H1 (cell line): ENCODE measurements around the gene ZBTB8B.
"Not testable (repeated sequence)": the region's sequence is repeated elsewhere in the genome, so short reads cannot be mapped to it uniquely, and the experiment has no call there.

Experiments
- CEBPB ChIP-seq: IDR thresholded peaks from 2 replicates; pipeline ENCODE4 v1.6.1; 2012; ENCODE audit warnings: low read depth, low read length
- CHD2 ChIP-seq: IDR thresholded peaks from 2 replicates; pipeline ENCODE4 v1.6.1; 2012; ENCODE audit warnings: low read length, improper control_type of control experiment
- CTCF ChIP-seq, 3 experiments: IDR thresholded peaks; 1 replicate in 2 of 3; 2 replicates in 1 of 3; pipeline versions ENCODE4 v1.5.1 to v1.6.1; 2011; ENCODE audit warnings: low read length in 3 of 3, mild to moderate bottlenecking in 3 of 3, inconsistent platforms in 2 of 3, low read depth in 1 of 3, moderate library complexity in 1 of 3; ENCODE audit not compliant: insufficient read depth in 1 of 3; ENCODE audit errors: control extremely low read depth in 1 of 3
- EGR1 ChIP-seq: IDR thresholded peaks from 2 replicates; pipeline ENCODE4 v1.6.1; 2011; ENCODE audit warnings: low read depth, low read length, borderline replicate concordance
- EZH2 ChIP-seq: fragments of 200-600 bp; sonication (generic); IDR thresholded peaks from 2 replicates; pipeline ENCODE4 v1.7.1; 2012; ENCODE audit warnings: low read depth, mild to moderate bottlenecking, moderate library complexity, low read length, inconsistent platforms; ENCODE audit not compliant: severe bottlenecking
- POLR2A ChIP-seq, 2 experiments: IDR thresholded peaks; 1 replicate in 1 of 2; 2 replicates in 1 of 2; pipeline ENCODE4 v1.6.1; 2011; ENCODE audit warnings: low read depth in 2 of 2, low read length in 2 of 2, mild to moderate bottlenecking in 2 of 2; ENCODE audit errors: control extremely low read depth in 1 of 2
- POLR2AphosphoS5 ChIP-seq: IDR thresholded peaks from 2 replicates; pipeline ENCODE4 v1.6.1; 2011; ENCODE audit warnings: low read depth, low read length
- USF2 ChIP-seq: IDR thresholded peaks from 2 replicates; pipeline ENCODE4 v1.6.1; 2011; ENCODE audit warnings: low read length, improper control_type of control experiment
- YY1 ChIP-seq: IDR thresholded peaks from 2 replicates; pipeline ENCODE4 v1.6.1; 2011; ENCODE audit warnings: low read depth, mild to moderate bottlenecking, low read length
- TF ChIP-seq, protein P1 (sequence below): IDR thresholded peaks from 2 replicates; pipeline ENCODE4 v1.6.1; 2012; ENCODE audit warnings: inconsistent platforms
- TF ChIP-seq, protein P2 (sequence below): IDR thresholded peaks from 2 replicates; pipeline ENCODE4 v1.6.1; 2012; ENCODE audit warnings: inconsistent platforms

DNA sequence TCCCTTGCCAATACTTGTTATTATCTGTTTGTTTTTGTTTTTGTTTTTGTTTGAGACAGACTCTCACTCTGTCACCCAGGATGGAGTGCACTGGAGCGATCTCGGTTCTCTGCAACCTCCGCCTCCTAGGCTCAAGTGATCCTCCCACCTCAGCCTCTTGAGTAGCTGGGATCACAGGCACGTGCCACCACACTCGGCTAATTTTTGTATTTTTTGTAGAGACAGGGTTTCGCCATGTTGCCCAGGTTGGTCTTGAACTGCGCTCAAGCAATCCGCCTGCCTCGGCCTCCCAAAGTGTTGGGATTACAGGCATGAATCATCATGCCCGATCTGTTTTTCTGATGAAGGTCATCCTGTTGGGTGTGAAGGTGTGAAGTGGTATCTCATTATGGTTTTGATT lies 23.4 kb upstream of the ZBTB8B start:
- TF ChIP-seq CTCF (IDR thresholded peaks at IDR 0.05; ENCODE audit: control extremely low read depth in 1 of 3, insufficient read depth in 1 of 3, low read depth in 1 of 3, low read length in 3 of 3); CHD2; USF2; EZH2; CEBPB; POLR2AphosphoS5; EGR1; POLR2A (IDR thresholded peaks at IDR 0.05; ENCODE audit: control extremely low read depth in 1 of 2, low read depth in 2 of 2, low read length in 2 of 2); YY1: not testable (repeated sequence)
- TF ChIP-seq, protein P1, sequence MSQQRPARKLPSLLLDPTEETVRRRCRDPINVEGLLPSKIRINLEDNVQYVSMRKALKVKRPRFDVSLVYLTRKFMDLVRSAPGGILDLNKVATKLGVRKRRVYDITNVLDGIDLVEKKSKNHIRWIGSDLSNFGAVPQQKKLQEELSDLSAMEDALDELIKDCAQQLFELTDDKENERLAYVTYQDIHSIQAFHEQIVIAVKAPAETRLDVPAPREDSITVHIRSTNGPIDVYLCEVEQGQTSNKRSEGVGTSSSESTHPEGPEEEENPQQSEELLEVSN: not testable (repeated sequence)
- TF ChIP-seq, protein P2, sequence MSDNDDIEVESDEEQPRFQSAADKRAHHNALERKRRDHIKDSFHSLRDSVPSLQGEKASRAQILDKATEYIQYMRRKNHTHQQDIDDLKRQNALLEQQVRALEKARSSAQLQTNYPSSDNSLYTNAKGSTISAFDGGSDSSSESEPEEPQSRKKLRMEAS: not testable (repeated sequence)
